Cardiac muscle cell (in vitro differentiated cells and primary cell): ENCODE results near the gene ANKH. TPM values are rescaled to one million over a fixed set of nuclear protein-coding genes. Genes with fewer than 3 reads are reported as not detected.

Experiments used
- DNase-seq, 2 donors: peaks; one replicate each; pipeline versions ENCODE4 v3.0.0 to v3.0.0-alpha.2; 2010 to 2017; ENCODE audit warnings: low read depth in 1 of 2, low spot score in 1 of 2
- H3K27ac ChIP-seq: fragments of 200-600 bp; sonication (generic); 2 replicates; pipeline ENCODE4 v1.5.1; 2016
- H3K27me3 ChIP-seq: fragments of 200-600 bp; sonication (generic); 2 replicates; pipeline ENCODE4 v1.6.0; 2016; ENCODE audit warnings: control low read depth
- H3K36me3 ChIP-seq: fragments of 200-600 bp; sonication (generic); 2 replicates; pipeline ENCODE4 v1.5.1; 2016; ENCODE audit warnings: control low read depth
- H3K4me1 ChIP-seq: fragments of 200-600 bp; sonication (generic); 2 replicates; pipeline ENCODE4 v1.8.1; 2017; ENCODE audit warnings: low read depth, mild to moderate bottlenecking, mixed run types
- H3K4me3 ChIP-seq: fragments of 200-600 bp; sonication (generic); 2 replicates; pipeline ENCODE4 v1.5.1; 2016; ENCODE audit warnings: mild to moderate bottlenecking
- H3K9me3 ChIP-seq: fragments of 200-600 bp; sonication (generic); 2 replicates; pipeline ENCODE4 v1.5.1; 2017; ENCODE audit warnings: low read depth, mild to moderate bottlenecking, control low read depth
- CTCF ChIP-seq: IDR thresholded peaks from 2 replicates; pipeline ENCODE4 v1.5.1; 2012; ENCODE audit warnings: low read depth, mild to moderate bottlenecking, low read length
- polyA plus RNA-seq: library from polyadenylated mRNA; unstranded; fragments of >200 nt; fragmentation: Nextera tagmentation; extraction: Ambion mirVana; gene quantifications from 2 replicates; pipeline ENCODE4 v1.2.1, GENCODE V29; 2016
- total RNA-seq: library from RNA; depleted of rRNA; stranded (reverse); fragments of >200 nt; gene quantifications from 2 replicates; pipeline ENCODE4 v1.2.3, GENCODE V29; 2016

Gene ANKH
- total and polyA plus RNA-seq, 2 experiments from 2014 or later = 26.6 to 48.1 TPM

- H3K4me1 ChIP-seq = no peaks in the 10 kb centered on the region
- H3K4me3 ChIP-seq = peak overlapping the region; percentile 96
- peak overlapping the region; percentile 88 for H3K27ac ChIP-seq
- H3K27me3 ChIP-seq = no peaks in the 10 kb centered on the region
- peak in 1 of 2 donors; percentile 59 for DNase-seq
- TF ChIP-seq CTCF = no peak
- no peaks in the 10 kb centered on the region for H3K36me3 ChIP-seq
- H3K9me3 ChIP-seq = no peaks in the 10 kb centered on the region
These were observed 206.3 kb downstream of the ANKH start for GRCh38 chr5:14665101-14665822.

GRCh38 chr5:14664270-14665100 is 207.1 kb downstream of the ANKH start, which contains the start of gene OTULIN:
Gene OTULIN, plus strand, starts transcription at chr5:14664718. Its CDS starts 108 bp downstream, at chr5:14664826.
- peak; percentile 94 to 96 for DNase-seq
- H3K27ac ChIP-seq = peak within 1 kb of the TSS; percentile 88
- no peaks in the 10 kb centered on the region for H3K4me1 ChIP-seq
- H3K27me3 ChIP-seq = no peaks in the 10 kb centered on the region
- no peaks in the 10 kb centered on the region for H3K36me3 ChIP-seq
- H3K4me3 ChIP-seq = peak within 1 kb of the TSS; percentile 96
- no peak for TF ChIP-seq CTCF
- no peaks in the 10 kb centered on the region for H3K9me3 ChIP-seq

GRCh38 chr5:14663734-14664269 is 207.8 kb downstream of the ANKH start:
- peak; percentile 30 to 41 for DNase-seq
- H3K9me3 ChIP-seq = no peaks in the 10 kb centered on the region

DNA sequence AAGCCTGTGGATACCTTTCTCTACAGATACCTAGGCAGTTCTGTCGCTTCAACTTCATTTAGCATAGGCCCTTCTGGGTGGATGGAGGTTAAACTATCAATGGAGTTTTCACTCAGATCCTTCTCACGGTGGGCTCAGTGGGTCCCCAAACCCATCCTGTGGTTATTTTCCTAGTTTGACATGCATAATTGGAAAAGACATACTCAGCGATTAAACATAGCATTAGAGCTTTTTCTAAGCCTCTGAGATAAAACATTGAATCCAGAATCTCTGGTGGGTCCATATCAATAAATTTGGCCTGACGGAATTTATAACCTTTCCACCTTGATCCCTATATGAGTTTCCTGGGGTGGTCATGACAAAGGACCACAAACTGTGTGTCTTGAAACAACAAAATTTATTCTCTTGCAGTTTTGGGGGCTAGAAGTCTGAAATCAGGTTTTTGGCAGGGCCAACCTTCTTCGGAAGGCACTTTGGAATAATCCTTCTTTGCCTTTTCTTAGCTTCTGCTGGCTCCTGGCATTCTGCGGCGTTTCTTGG is 208.8 kb downstream of the ANKH start:
- DNase-seq = no peak
- Histone ChIP-seq H3K27ac (no peak overlapping the region), H3K27me3 (no peaks in the 10 kb centered on the region), H3K4me1 (no peaks in the 10 kb centered on the region), H3K36me3 (no peaks in the 10 kb centered on the region), H3K4me3 (no peak overlapping the region), H3K9me3 (no peaks in the 10 kb centered on the region)
- no peak for TF ChIP-seq CTCF

More at GRCh38 chr5:14663734-14664269, 207.8 kb downstream of the ANKH start:
- H3K4me1 ChIP-seq = no peaks in the 10 kb centered on the region
- TF ChIP-seq CTCF = no peak
- H3K4me3 ChIP-seq = peak overlapping the region; percentile 96
- H3K27me3 ChIP-seq = no peaks in the 10 kb centered on the region
- peak overlapping the region; percentile 88 for H3K27ac ChIP-seq
- no peaks in the 10 kb centered on the region for H3K36me3 ChIP-seq

- H3K27me3 ChIP-seq = no peaks in the 10 kb centered on the region
- H3K4me3 ChIP-seq = no peak overlapping the region
- H3K4me1 ChIP-seq = no peaks in the 10 kb centered on the region
- no peak overlapping the region for H3K27ac ChIP-seq
- no peaks in the 10 kb centered on the region for H3K36me3 ChIP-seq
- TF ChIP-seq CTCF = no peak
- no peaks in the 10 kb centered on the region for H3K9me3 ChIP-seq
- no peak for DNase-seq
These were observed 210.7 kb downstream of the ANKH start for GRCh38 chr5:14660833-14661232.
